Tibial nerve (tissue), 3 donors: Measurements from ENCODE around the gene NLRP5.

Experiments
- POLR2A ChIP-seq, 2 donors: fragments of 450-650 bp; IDR thresholded peaks; one replicate each; pipeline ENCODE4 v1.6.1; 2017; ENCODE audit warnings: antibody characterized with exemption in 2 of 2, mild to moderate bottlenecking in 2 of 2, moderate library complexity in 2 of 2
- TF ChIP-seq, protein P1 (sequence below), 5 experiments: fragments of 200-600 bp in 3 of 5; fragments of 450-650 bp in 2 of 5; sonication (generic) in 3 of 5; IDR thresholded peaks; one replicate each; pipeline ENCODE4 v1.5.1; 2016 to 2019; ENCODE audit warnings: antibody characterized with exemption in 5 of 5, mild to moderate bottlenecking in 3 of 5, moderate library complexity in 2 of 5

DNA sequence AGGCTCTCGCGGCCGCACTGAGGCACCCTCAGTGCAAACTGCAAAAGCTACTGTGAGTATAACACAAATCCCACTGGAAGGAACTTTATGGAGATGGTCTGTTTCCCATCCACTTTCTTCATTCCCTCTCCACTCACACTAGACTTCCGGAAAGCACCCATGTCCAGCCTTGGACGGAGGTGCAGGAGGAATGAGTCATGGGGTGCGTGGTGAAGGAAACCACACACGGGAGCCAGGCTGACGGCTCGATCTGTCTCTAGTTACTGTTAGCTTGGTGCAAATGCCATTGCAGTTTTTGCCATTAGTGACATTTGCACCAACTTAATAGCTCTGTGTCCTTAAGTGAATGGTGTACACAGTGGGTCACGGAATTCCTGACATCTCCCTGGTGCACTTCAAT is 24.4 kb upstream of the NLRP5 start:
- no peak for TF ChIP-seq POLR2A (IDR thresholded peaks at IDR 0.05)
- TF ChIP-seq, protein P1, sequence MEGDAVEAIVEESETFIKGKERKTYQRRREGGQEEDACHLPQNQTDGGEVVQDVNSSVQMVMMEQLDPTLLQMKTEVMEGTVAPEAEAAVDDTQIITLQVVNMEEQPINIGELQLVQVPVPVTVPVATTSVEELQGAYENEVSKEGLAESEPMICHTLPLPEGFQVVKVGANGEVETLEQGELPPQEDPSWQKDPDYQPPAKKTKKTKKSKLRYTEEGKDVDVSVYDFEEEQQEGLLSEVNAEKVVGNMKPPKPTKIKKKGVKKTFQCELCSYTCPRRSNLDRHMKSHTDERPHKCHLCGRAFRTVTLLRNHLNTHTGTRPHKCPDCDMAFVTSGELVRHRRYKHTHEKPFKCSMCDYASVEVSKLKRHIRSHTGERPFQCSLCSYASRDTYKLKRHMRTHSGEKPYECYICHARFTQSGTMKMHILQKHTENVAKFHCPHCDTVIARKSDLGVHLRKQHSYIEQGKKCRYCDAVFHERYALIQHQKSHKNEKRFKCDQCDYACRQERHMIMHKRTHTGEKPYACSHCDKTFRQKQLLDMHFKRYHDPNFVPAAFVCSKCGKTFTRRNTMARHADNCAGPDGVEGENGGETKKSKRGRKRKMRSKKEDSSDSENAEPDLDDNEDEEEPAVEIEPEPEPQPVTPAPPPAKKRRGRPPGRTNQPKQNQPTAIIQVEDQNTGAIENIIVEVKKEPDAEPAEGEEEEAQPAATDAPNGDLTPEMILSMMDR (IDR thresholded peaks at IDR 0.05): no peak
